Liver (tissue), 9 donors: Measurements from ENCODE around the gene CHRNA4. TPM values are rescaled to one million over a fixed set of nuclear protein-coding genes. Genes with fewer than 3 reads are reported as not detected.

Experiments
- DNase-seq: peaks from one replicate; pipeline ENCODE4 v3.0.0-alpha.2; 2017; ENCODE audit warnings: low spot score
- H3K27ac ChIP-seq, 2 donors: one replicate each; pipeline ENCODE4 v1.7.0; 2013; ENCODE audit warnings: inconsistent platforms in 2 of 2, low read length in 2 of 2, control low read depth in 1 of 2, low read depth in 1 of 2, mild to moderate bottlenecking in 1 of 2
- H3K27me3 ChIP-seq, 4 donors: one replicate each; pipeline versions ENCODE4 v1.6.1 to v1.7.0; 2013; ENCODE audit warnings: low read length in 3 of 4, inconsistent platforms in 1 of 4, mild to moderate bottlenecking in 1 of 4, moderate library complexity in 1 of 4; ENCODE audit not compliant: control insufficient read depth in 4 of 4, insufficient read depth in 4 of 4
- H3K36me3 ChIP-seq, 4 donors: one replicate each; pipeline versions ENCODE4 v1.6.1 to v1.7.0; 2013; ENCODE audit warnings: low read length in 3 of 4, mild to moderate bottlenecking in 3 of 4, low read depth in 1 of 4, moderate library complexity in 1 of 4; ENCODE audit not compliant: control insufficient read depth in 4 of 4, insufficient read depth in 3 of 4
- H3K4me1 ChIP-seq, 4 donors: one replicate each; pipeline versions ENCODE4 v1.6.1 to v1.7.0; 2013; ENCODE audit warnings: low read length in 3 of 4, mild to moderate bottlenecking in 3 of 4, moderate library complexity in 1 of 4; ENCODE audit not compliant: control insufficient read depth in 4 of 4, insufficient read depth in 4 of 4
- H3K4me3 ChIP-seq, 3 donors: one replicate each; pipeline versions ENCODE4 v1.6.1 to v1.7.0; 2013; ENCODE audit warnings: low read length in 3 of 3, control low read depth in 1 of 3, low read depth in 1 of 3, mild to moderate bottlenecking in 1 of 3
- H3K9ac ChIP-seq, 2 donors: one replicate each; pipeline ENCODE4 v1.7.0; 2013; ENCODE audit warnings: low read length in 2 of 2, mild to moderate bottlenecking in 2 of 2, moderate library complexity in 2 of 2, control low read depth in 1 of 2, low read depth in 1 of 2
- H3K9me3 ChIP-seq, 4 donors: one replicate each; pipeline versions ENCODE4 v1.6.1 to v1.7.0; 2013; ENCODE audit warnings: low read length in 3 of 4; ENCODE audit not compliant: control insufficient read depth in 4 of 4
- ATF3 ChIP-seq: IDR thresholded peaks from 2 replicates; pipeline ENCODE4 v1.6.1; 2016; ENCODE audit warnings: antibody characterized with exemption
- EGR1 ChIP-seq, 2 donors: IDR thresholded peaks; 2 replicates each; pipeline ENCODE4 v1.6.1; 2016 to 2018; ENCODE audit warnings: antibody characterized with exemption in 2 of 2, low read depth in 2 of 2
- FOXA1 ChIP-seq: IDR thresholded peaks from 2 replicates; pipeline ENCODE4 v1.6.1; 2016; ENCODE audit warnings: antibody characterized with exemption
- FOXA2 ChIP-seq: IDR thresholded peaks from 2 replicates; pipeline ENCODE4 v1.6.1; 2016; ENCODE audit warnings: antibody characterized with exemption
- GABPA ChIP-seq, 2 donors: IDR thresholded peaks in 1 of 2; conservative IDR thresholded peaks in 1 of 2; 2 replicates each; pipeline ENCODE4 v1.6.1; 2016; ENCODE audit warnings: antibody characterized with exemption in 2 of 2, mild to moderate bottlenecking in 1 of 2, moderate library complexity in 1 of 2
- HNF4A ChIP-seq, 2 donors: conservative IDR thresholded peaks; 2 replicates each; pipeline ENCODE4 v1.6.1; 2016; ENCODE audit warnings: antibody characterized with exemption in 2 of 2, mild to moderate bottlenecking in 2 of 2
- HNF4G ChIP-seq: IDR thresholded peaks from 2 replicates; pipeline ENCODE4 v1.6.1; 2016; ENCODE audit warnings: antibody characterized with exemption
- JUND ChIP-seq, 2 donors: IDR thresholded peaks; 2 replicates each; pipeline ENCODE4 v1.6.1; 2016; ENCODE audit warnings: antibody characterized with exemption in 2 of 2
- NR2F2 ChIP-seq: IDR thresholded peaks from 2 replicates; pipeline ENCODE4 v1.6.1; 2016; ENCODE audit warnings: antibody characterized with exemption
- RAD21 ChIP-seq, 2 donors: IDR thresholded peaks; 2 replicates each; pipeline ENCODE4 v1.6.1; 2016; ENCODE audit warnings: antibody characterized with exemption in 2 of 2, mild to moderate bottlenecking in 2 of 2
- REST ChIP-seq: IDR thresholded peaks from 2 replicates; pipeline ENCODE4 v1.6.1; 2016; ENCODE audit warnings: antibody characterized with exemption, mild to moderate bottlenecking
- RXRA ChIP-seq, 2 donors: IDR thresholded peaks; 2 replicates each; pipeline ENCODE4 v1.6.1; 2017 to 2018; ENCODE audit warnings: antibody characterized with exemption in 2 of 2, mild to moderate bottlenecking in 1 of 2
- SP1 ChIP-seq: IDR thresholded peaks from 2 replicates; pipeline ENCODE4 v1.6.1; 2018; ENCODE audit warnings: antibody characterized with exemption, mild to moderate bottlenecking
- TAF1 ChIP-seq: conservative IDR thresholded peaks from 2 replicates; pipeline ENCODE4 v1.6.1; 2016; ENCODE audit warnings: antibody characterized with exemption, mild to moderate bottlenecking
- YY1 ChIP-seq: IDR thresholded peaks from 2 replicates; pipeline ENCODE4 v1.6.1; 2016; ENCODE audit warnings: antibody characterized with exemption, mild to moderate bottlenecking
- ZBTB33 ChIP-seq: IDR thresholded peaks from 2 replicates; pipeline ENCODE4 v1.6.1; 2016; ENCODE audit warnings: antibody characterized with exemption
- WGBS: extraction: QIAGEN DNeasy Blood & Tissue Kit; methylation state at CpG from one replicate; pipeline ENCODE4 v1.1.7; 2013; 5-methylcytosine and 5-hydroxymethylcytosine counted together
- polyA plus RNA-seq, 2 donors: library from polyadenylated mRNA; stranded (reverse) in 1 of 2; unstranded in 1 of 2; fragments of 200-250 nt in 1 of 2; fragments of >200 nt in 1 of 2; fragmentation: Nextera tagmentation in 1 of 2; extraction: Ambion mirVana in 1 of 2; gene quantifications; one replicate each; pipeline versions ENCODE4 v1.2.1 to v1.2.3, GENCODE V29; 2013 to 2015
- total RNA-seq, 2 donors: library from RNA; depleted of rRNA; stranded (reverse); fragments of >200 nt; gene quantifications; one replicate each; pipeline ENCODE4 v1.2.3, GENCODE V29; 2014
- TF ChIP-seq, protein P1 (sequence below): fragments of 150-350 bp; IDR thresholded peaks from 2 replicates; pipeline ENCODE4 v1.5.1; 2017; ENCODE audit warnings: improper control_type of control experiment, low read depth, low read length; ENCODE audit not compliant: missing input control
- TF ChIP-seq, protein P2 (sequence below): IDR thresholded peaks from 2 replicates; pipeline ENCODE4 v1.6.1; 2016; ENCODE audit warnings: antibody characterized with exemption
- donor health status: healthy.
- donor health status: healthy.
- donor health status: healthy.
- donor health status: healthy.
- donor health status: healthy.

The CHRNA4 gene
- total and polyA plus RNA-seq, 4 donors, result 3.2 to 23.3 (median 6.4) TPM; not detected in 1

DNA sequence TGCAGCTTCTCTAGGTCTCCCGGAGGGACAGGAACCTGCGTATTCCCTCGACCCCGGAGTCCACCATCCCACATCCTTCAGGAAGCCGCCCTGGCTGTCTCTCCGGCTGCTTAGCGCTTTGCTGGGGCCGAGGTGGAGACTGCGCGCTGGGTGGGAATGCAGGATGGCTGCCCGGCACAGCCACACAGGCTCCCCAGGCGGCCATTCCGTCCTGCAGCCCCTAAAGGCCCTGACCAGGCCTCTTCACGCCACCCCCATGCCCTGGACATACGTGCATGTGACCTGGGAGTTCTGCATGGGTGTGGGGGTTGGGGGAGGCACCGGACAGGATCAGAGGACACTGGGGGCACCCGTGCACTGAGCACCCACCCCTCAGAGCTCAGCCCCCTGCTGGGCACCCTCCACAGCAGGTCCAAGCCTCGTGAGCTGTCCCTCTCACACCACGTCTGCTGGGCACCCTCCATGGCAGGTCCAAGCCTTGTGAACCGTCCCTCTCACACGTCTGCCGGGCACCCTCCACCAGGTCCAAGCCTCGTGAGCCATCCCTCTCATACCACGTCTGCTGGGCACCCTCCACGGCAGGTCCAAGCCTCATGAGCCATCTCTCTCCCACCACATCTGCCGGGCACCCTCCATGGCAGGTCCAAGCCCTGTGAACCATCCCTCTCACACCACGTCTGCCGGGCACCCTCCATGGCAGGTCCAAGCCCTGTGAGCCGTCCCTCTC, 40.4 kb upstream of the CHRNA4 start:
- Histone ChIP-seq H3K4me1 (no peaks in the 10 kb centered on the region), H3K27ac (no peak overlapping the region), H3K36me3 (no peaks in the 10 kb centered on the region), H3K9ac (no peak overlapping the region), H3K4me3 (no peak overlapping the region), H3K9me3 (no peaks in the 10 kb centered on the region), H3K27me3 (peaks cover 0 to 3% (median 0%) of the 10 kb centered on the region in 4 donors)
- TF ChIP-seq RXRA (IDR thresholded peaks at IDR 0.05), result no peak
- no peak for TF ChIP-seq FOXA2
- TF ChIP-seq EGR1 (IDR thresholded peaks at IDR 0.05; ENCODE audit: low read depth in 2 of 2), result no peak
- TF ChIP-seq FOXA1, result no peak
- TF ChIP-seq GABPA (IDR thresholded peaks at IDR 0.05 in 1 of 2, conservative IDR thresholded peaks at IDR 0.05 in 1 of 2), result no peak
- TF ChIP-seq TAF1, result no peak
- no peak for TF ChIP-seq NR2F2
- TF ChIP-seq ATF3, result no peak
- TF ChIP-seq, protein P1, sequence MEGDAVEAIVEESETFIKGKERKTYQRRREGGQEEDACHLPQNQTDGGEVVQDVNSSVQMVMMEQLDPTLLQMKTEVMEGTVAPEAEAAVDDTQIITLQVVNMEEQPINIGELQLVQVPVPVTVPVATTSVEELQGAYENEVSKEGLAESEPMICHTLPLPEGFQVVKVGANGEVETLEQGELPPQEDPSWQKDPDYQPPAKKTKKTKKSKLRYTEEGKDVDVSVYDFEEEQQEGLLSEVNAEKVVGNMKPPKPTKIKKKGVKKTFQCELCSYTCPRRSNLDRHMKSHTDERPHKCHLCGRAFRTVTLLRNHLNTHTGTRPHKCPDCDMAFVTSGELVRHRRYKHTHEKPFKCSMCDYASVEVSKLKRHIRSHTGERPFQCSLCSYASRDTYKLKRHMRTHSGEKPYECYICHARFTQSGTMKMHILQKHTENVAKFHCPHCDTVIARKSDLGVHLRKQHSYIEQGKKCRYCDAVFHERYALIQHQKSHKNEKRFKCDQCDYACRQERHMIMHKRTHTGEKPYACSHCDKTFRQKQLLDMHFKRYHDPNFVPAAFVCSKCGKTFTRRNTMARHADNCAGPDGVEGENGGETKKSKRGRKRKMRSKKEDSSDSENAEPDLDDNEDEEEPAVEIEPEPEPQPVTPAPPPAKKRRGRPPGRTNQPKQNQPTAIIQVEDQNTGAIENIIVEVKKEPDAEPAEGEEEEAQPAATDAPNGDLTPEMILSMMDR, result no peak
- TF ChIP-seq JUND (IDR thresholded peaks at IDR 0.05), result no peak
- TF ChIP-seq REST, result no peak
- TF ChIP-seq RAD21 (IDR thresholded peaks at IDR 0.05), result no peak
- no peak for TF ChIP-seq ZBTB33
- TF ChIP-seq HNF4A (conservative IDR thresholded peaks at IDR 0.05), result no peak
- no peak for TF ChIP-seq YY1
- TF ChIP-seq, protein P2, sequence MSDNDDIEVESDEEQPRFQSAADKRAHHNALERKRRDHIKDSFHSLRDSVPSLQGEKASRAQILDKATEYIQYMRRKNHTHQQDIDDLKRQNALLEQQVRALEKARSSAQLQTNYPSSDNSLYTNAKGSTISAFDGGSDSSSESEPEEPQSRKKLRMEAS, result no peak
- no peak for TF ChIP-seq HNF4G
- no peak for TF ChIP-seq SP1
- WGBS, result 65% methylated on average over 29 of the region's 29 CpGs
- DNase-seq, result no peak
